GM12878 (cell line): ENCODE results near the gene MOBP. TPM values are rescaled to one million over a fixed set of nuclear protein-coding genes. Genes with fewer than 3 reads are reported as not detected.

Source experiments
- ATAC-seq: fragments of 200-7000 bp; cut with Tn5 transposase; 3 replicates; pipeline ENCODE4 v1.9.1; 2020; ENCODE audit warnings: mild to moderate bottlenecking, moderate library complexity
- BruUV-seq: library from RNA; stranded (reverse); fragments of 400-500 nt; replicated peaks from 2 replicates; lab custom pipeline; 2021; lab: Mats Ljungman, UMichigan
- CTCF ChIA-PET: fragments of 300-600 bp; sonication (Branson Sonifier 250); formaldehyde crosslinking; extraction: SDS; loops from one replicate; lab custom pipeline; 2021; ENCODE audit warnings: inconsistent platforms; lab: Yijun Ruan, JAX
- POLR2A ChIA-PET: fragments of 350-600 bp; formaldehyde crosslinking; extraction: SDS; loops from one replicate; lab custom pipeline; 2021; ENCODE audit warnings: inconsistent platforms; lab: Charles Lee
- RAD21 ChIA-PET: fragments of 300-600 bp; sonication (Branson Sonifier 250); formaldehyde crosslinking; loops from one replicate; lab custom pipeline; 2023; ENCODE audit warnings: antibody characterized with exemption; ENCODE audit not compliant: unreplicated experiment; lab: Charles Lee
- SMC1A ChIA-PET: fragments of 300-600 bp; sonication (Branson Sonifier 250); formaldehyde crosslinking; loops from one replicate; lab custom pipeline; 2023; ENCODE audit not compliant: unreplicated experiment, uncharacterized antibody; lab: Charles Lee
- DNase-seq: peaks from one replicate; pipeline ENCODE4 v3.0.0-alpha.2; 2011; ENCODE audit warnings: low read depth, low spot score
- FAIRE-seq: peaks from 3 replicates; lab custom pipeline; 2011; peaks lifted over from hg19 to GRCh38; lab: Jason Lieb, UNC
- H2AFZ ChIP-seq: 2 replicates; pipeline ENCODE4 v1.6.0; 2011; ENCODE audit warnings: low read depth, low read length, control low read depth; ENCODE audit not compliant: control insufficient read depth
- H3K27ac ChIP-seq: 2 replicates; pipeline ENCODE4 v1.5.1; 2011; ENCODE audit warnings: control low read depth; ENCODE audit not compliant: control insufficient read depth, insufficient read depth
- H3K27me3 ChIP-seq, 2 experiments: replicated peaks in 1 of 2; 2 replicates each; pipeline versions ENCODE4 v1.6.0 to v1.6.1; 2011; ENCODE audit warnings: low read length in 1 of 2; ENCODE audit not compliant: control insufficient read depth in 2 of 2, insufficient read depth in 2 of 2
- H3K36me3 ChIP-seq, 2 experiments: 2 replicates each; pipeline ENCODE4 v1.5.1; 2011; ENCODE audit warnings: low read length in 1 of 2; ENCODE audit not compliant: control insufficient read depth in 2 of 2, insufficient read depth in 2 of 2
- H3K4me1 ChIP-seq: 2 replicates; pipeline ENCODE4 v1.6.1; 2011; ENCODE audit warnings: mild to moderate bottlenecking, low read length, moderate library complexity, mixed read lengths; ENCODE audit not compliant: control insufficient read depth, insufficient read depth
- H3K4me2 ChIP-seq: 2 replicates; pipeline ENCODE4 v1.6.0; 2011; ENCODE audit warnings: control low read depth; ENCODE audit not compliant: control insufficient read depth, insufficient read depth
- H3K4me3 ChIP-seq: fragments of 200-600 bp; sonication (generic); 2 replicates; pipeline ENCODE4 v1.5.1; 2016
- H3K79me2 ChIP-seq: 2 replicates; pipeline ENCODE4 v1.6.0; 2011; ENCODE audit warnings: low read length; ENCODE audit not compliant: control insufficient read depth, insufficient read depth
- H3K9ac ChIP-seq: 2 replicates; pipeline ENCODE4 v1.8.0; 2011; ENCODE audit warnings: low read length, control low read depth, mixed read lengths; ENCODE audit not compliant: control insufficient read depth, insufficient read depth
- H3K9me3 ChIP-seq: replicated peaks from 3 replicates; pipeline ENCODE4 v1.5.1; 2011; ENCODE audit warnings: mild to moderate bottlenecking, low read length; ENCODE audit not compliant: control insufficient read depth, insufficient read depth
- H4K20me1 ChIP-seq: 2 replicates; pipeline ENCODE4 v1.6.0; 2011; ENCODE audit not compliant: control insufficient read depth, insufficient read depth
- ATF7 ChIP-seq: fragments of 450-650 bp; IDR thresholded peaks from 2 replicates; pipeline ENCODE4 v1.6.1; 2016; ENCODE audit warnings: low read depth, mild to moderate bottlenecking
- BACH1 ChIP-seq: fragments of 450-650 bp; IDR thresholded peaks from 2 replicates; pipeline ENCODE4 v1.6.1; 2017; ENCODE audit warnings: mild to moderate bottlenecking, borderline replicate concordance
- CBX5 ChIP-seq: sonication (generic); IDR thresholded peaks from 2 replicates; pipeline ENCODE4 v1.6.1; 2016; ENCODE audit warnings: low read depth, moderate library complexity, mild to moderate bottlenecking, inconsistent platforms
- CEBPB ChIP-seq, 2 experiments: fragments of 150-350 bp in 1 of 2; IDR thresholded peaks; 2 replicates each; pipeline ENCODE4 v1.6.1; 2012 to 2014; ENCODE audit warnings: low read depth in 2 of 2, low read length in 2 of 2, borderline replicate concordance in 1 of 2, inconsistent platforms in 1 of 2
- E4F1 ChIP-seq: fragments of 450-650 bp; IDR thresholded peaks from 2 replicates; pipeline ENCODE4 v1.6.1; 2018; ENCODE audit warnings: borderline replicate concordance, mild to moderate bottlenecking; ENCODE audit not compliant: partially characterized antibody
- ETV6 ChIP-seq, 2 experiments: fragments of 450-650 bp in 1 of 2; IDR thresholded peaks in 1 of 2; conservative IDR thresholded peaks in 1 of 2; 2 replicates each; pipeline ENCODE4 v1.6.1; 2014; ENCODE audit warnings: antibody characterized with exemption in 1 of 2, borderline replicate concordance in 1 of 2, low read depth in 1 of 2, mild to moderate bottlenecking in 1 of 2, moderate library complexity in 1 of 2
- JUND ChIP-seq: IDR thresholded peaks from 2 replicates; pipeline ENCODE4 v1.6.1; 2012; ENCODE audit warnings: low read depth, mild to moderate bottlenecking, low read length, improper control_type of control experiment, moderate library complexity
- KAT2A ChIP-seq: conservative IDR thresholded peaks from 2 replicates; pipeline ENCODE4 v1.6.1; 2011; ENCODE audit warnings: low read depth, low read length; ENCODE audit not compliant: control insufficient read depth
- LARP7 ChIP-seq: fragments of 450-650 bp; IDR thresholded peaks from 2 replicates; pipeline ENCODE4 v1.6.1; 2017; ENCODE audit warnings: mild to moderate bottlenecking
- NBN ChIP-seq: fragments of 450-650 bp; IDR thresholded peaks from 2 replicates; pipeline ENCODE4 v1.6.1; 2016
- NR2C1 ChIP-seq: fragments of 450-650 bp; IDR thresholded peaks from 2 replicates; pipeline ENCODE4 v1.6.1; 2017; ENCODE audit warnings: antibody characterized with exemption, mild to moderate bottlenecking, moderate library complexity
- POLR2A ChIP-seq: IDR thresholded peaks from 2 replicates; pipeline ENCODE4 v1.6.1; 2011; ENCODE audit warnings: low read depth, mild to moderate bottlenecking, low read length
- SMAD5 ChIP-seq: IDR thresholded peaks from 2 replicates; pipeline ENCODE4 v1.6.1; 2016; ENCODE audit warnings: antibody characterized with exemption, low read depth
- STAT3 ChIP-seq: IDR thresholded peaks from 2 replicates; pipeline ENCODE4 v1.6.1; 2011; ENCODE audit warnings: low read depth, low read length, improper control_type of control experiment
- WGBS: methylation state at CpG from one replicate; pipeline ENCODE4 v1.1.6; 2016; ENCODE audit warnings: low lambda C conversion rate; ENCODE audit not compliant: insufficient replicate concordance, insufficient coverage; ENCODE audit errors: missing lambda C conversion rate; 5-methylcytosine and 5-hydroxymethylcytosine counted together
- in situ Hi-C: fragments of 300-500 bp; cut with MboI; formaldehyde crosslinking; loops from 9 replicates; pipeline ENCODE4 v1.14.3; 2018; ENCODE audit warnings: mixed read lengths
- intact Hi-C: fragments of 100-400 bp; cut with micrococcal nuclease; formaldehyde crosslinking; loops from one replicate; pipeline ENCODE4 v1.14.2; 2022; ENCODE audit not compliant: unreplicated experiment
- polyA plus RNA-seq, 11 experiments: library from polyadenylated mRNA; depleted of rRNA in 4 of 11; unstranded in 6 of 11; stranded (reverse) in 5 of 11; fragments of >200 nt; fragmentation: Nextera tagmentation in 4 of 11; fragmentation: Illumina TruSeq in 1 of 11; extraction: Ambion mirVana in 4 of 11; extraction: Trizol in 1 of 11; gene quantifications; 1 replicate in 1 of 11; 2 replicates in 10 of 11; pipeline versions ENCODE4 v1.2.1 to v1.2.3, GENCODE V29; 2011 to 2016; ENCODE audit warnings: inconsistent platforms in 2 of 11, missing spikeins in 2 of 11, low read depth in 1 of 11
- total RNA-seq, 4 experiments: library from RNA; depleted of rRNA in 3 of 4; stranded (reverse); fragments of >200 nt in 3 of 4; fragmentation: Illumina TruSeq in 1 of 4; extraction: Trizol in 1 of 4; gene quantifications; 2 replicates each; pipeline versions ENCODE4 v1.2.1 to v1.2.3, GENCODE V29; 2013 to 2021
- TF ChIP-seq, protein P1 (sequence below): fragments of 450-650 bp; formaldehyde crosslinking; IDR thresholded peaks from 2 replicates; pipeline ENCODE4 v1.4.0; 2020; ENCODE audit warnings: mild to moderate bottlenecking, moderate library complexity

MOBP gene
- total and polyA plus RNA-seq, 10 of the 15 experiments (the other 5 are each of a cell fraction or from before 2014, with no cell fraction given): 0.04 to 0.09 (median 0.08) TPM; not detected in 5

- Histone ChIP-seq H3K4me3 (no peak overlapping the region), H2AFZ (no peak overlapping the region), H3K27me3 (no peaks in the 10 kb centered on the region; a peak in 1 of 4 replicates), H3K9ac (no peak overlapping the region), H3K9me3 (no peaks in the 10 kb centered on the region), H3K4me1 (no peaks in the 10 kb centered on the region), H4K20me1 (no peaks in the 10 kb centered on the region), H3K4me2 (no peak overlapping the region), H3K27ac (no peak overlapping the region), H3K79me2 (no peaks in the 10 kb centered on the region), H3K36me3 (no peaks in the 10 kb centered on the region)
- 48% methylated on average over 10 of the region's 10 CpGs for WGBS
- ChIA-PET RAD21 (no interaction called here), SMC1A (interaction anchor here (0.6 to 2.5 kb wide), 4 partner anchors 24 to 51 kb away, joined by 3 to 20 read pairs (median 3); no protein-coding TSS in a partner anchor), CTCF (interaction anchor here (1.0 to 4.7 kb wide), 9 partner anchors 10 to 221 kb away, joined by 3 to 60 read pairs (median 7); partner anchors contain the start of gene RPSA), POLR2A (no interaction called here)
- DNase-seq (no peak), FAIRE-seq (no peak), ATAC-seq (no peak)
- in situ Hi-C loops: no loop called here
- intact Hi-C loops: loop anchor here (1.0 to 10.0 kb wide), 2 partner anchors 50 to 726 kb away; no protein-coding TSS in a partner anchor
- BruUV-seq: no TSS peak
- TF ChIP-seq KAT2A (no peak), JUND (no peak), ATF7 (no peak), STAT3 (no peak), SMAD5 (no peak), LARP7 (no peak), NBN (no peak), ETV6 (conservative IDR thresholded peaks at IDR 0.05 in 1 of 2, IDR thresholded peaks at IDR 0.05 in 1 of 2; ENCODE audit: borderline replicate concordance in 1 of 2, low read depth in 1 of 2) (no peak), BACH1 (no peak), CEBPB (IDR thresholded peaks at IDR 0.05; ENCODE audit: borderline replicate concordance in 1 of 2, low read depth in 2 of 2, low read length in 2 of 2) (no peak), NR2C1 (no peak), E4F1 (no peak), POLR2A (no peak), CBX5 (no peak)
- TF ChIP-seq, protein P1, sequence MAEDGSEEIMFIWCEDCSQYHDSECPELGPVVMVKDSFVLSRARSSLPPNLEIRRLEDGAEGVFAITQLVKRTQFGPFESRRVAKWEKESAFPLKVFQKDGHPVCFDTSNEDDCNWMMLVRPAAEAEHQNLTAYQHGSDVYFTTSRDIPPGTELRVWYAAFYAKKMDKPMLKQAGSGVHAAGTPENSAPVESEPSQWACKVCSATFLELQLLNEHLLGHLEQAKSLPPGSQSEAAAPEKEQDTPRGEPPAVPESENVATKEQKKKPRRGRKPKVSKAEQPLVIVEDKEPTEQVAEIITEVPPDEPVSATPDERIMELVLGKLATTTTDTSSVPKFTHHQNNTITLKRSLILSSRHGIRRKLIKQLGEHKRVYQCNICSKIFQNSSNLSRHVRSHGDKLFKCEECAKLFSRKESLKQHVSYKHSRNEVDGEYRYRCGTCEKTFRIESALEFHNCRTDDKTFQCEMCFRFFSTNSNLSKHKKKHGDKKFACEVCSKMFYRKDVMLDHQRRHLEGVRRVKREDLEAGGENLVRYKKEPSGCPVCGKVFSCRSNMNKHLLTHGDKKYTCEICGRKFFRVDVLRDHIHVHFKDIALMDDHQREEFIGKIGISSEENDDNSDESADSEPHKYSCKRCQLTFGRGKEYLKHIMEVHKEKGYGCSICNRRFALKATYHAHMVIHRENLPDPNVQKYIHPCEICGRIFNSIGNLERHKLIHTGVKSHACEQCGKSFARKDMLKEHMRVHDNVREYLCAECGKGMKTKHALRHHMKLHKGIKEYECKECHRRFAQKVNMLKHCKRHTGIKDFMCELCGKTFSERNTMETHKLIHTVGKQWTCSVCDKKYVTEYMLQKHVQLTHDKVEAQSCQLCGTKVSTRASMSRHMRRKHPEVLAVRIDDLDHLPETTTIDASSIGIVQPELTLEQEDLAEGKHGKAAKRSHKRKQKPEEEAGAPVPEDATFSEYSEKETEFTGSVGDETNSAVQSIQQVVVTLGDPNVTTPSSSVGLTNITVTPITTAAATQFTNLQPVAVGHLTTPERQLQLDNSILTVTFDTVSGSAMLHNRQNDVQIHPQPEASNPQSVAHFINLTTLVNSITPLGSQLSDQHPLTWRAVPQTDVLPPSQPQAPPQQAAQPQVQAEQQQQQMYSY: no peak
These were observed 18.8 kb upstream of the MOBP start for GRCh38 chr3:39448506-39449233.
